ENCODE results near the gene GALNT10. TPM values are rescaled to one million over a fixed set of nuclear protein-coding genes. Genes with fewer than 3 reads are reported as not detected.

GALNT10 gene
- total and polyA plus RNA-seq, 2 of the 4 experiments (the other 2 are of a cell fraction): 46.2 to 67.0 TPM

- Histone ChIP-seq H3K18ac (ENCODE audit: low read depth, low read length) (no peak overlapping the region), H4K91ac (ENCODE audit: insufficient read depth, low read depth, low read length) (no peak overlapping the region), H3K56ac (ENCODE audit: extremely low read depth, insufficient read depth, low read length) (no peak overlapping the region), H4K20me1 (ENCODE audit: insufficient read depth, low read length) (no peaks in the 10 kb centered on the region), H3K79me1 (ENCODE audit: low read depth in 1 of 2, low read length in 2 of 2) (peaks cover 7 to 14% of the 10 kb centered on the region in 2 experiments; a peak in 2 of 4 replicates), H2BK120ac (ENCODE audit: low read depth, low read length) (no peak overlapping the region), H2AK9ac (replicated peaks; ENCODE audit: low read depth, low read length, poor library complexity) (no peak overlapping the region), H3K27ac (ENCODE audit: insufficient read depth, low read length) (no peak overlapping the region), H3K4me2 (ENCODE audit: low read depth, low read length) (no peak overlapping the region), H2BK20ac (ENCODE audit: low read depth, low read length) (no peak overlapping the region), H2AK5ac (ENCODE audit: low read depth, low read length) (no peak overlapping the region), H3K23ac (ENCODE audit: low read depth, low read length) (no peak overlapping the region), H3K9me1 (ENCODE audit: insufficient read depth, low read length) (no peaks in the 10 kb centered on the region; the same call in 1 of the 2 replicates), H3K9ac (ENCODE audit: low read depth, low read length) (no peak overlapping the region), H3K4ac (ENCODE audit: low read depth, low read length) (no peak overlapping the region), H3K9me3 (ENCODE audit: control insufficient read depth, insufficient read depth, low read length) (no peaks in the 10 kb centered on the region), H2BK15ac (ENCODE audit: low read depth, low read length) (no peak overlapping the region), H3K4me1 (ENCODE audit: control insufficient read depth, insufficient read depth, low read length) (peaks cover 4% of the 10 kb centered on the region), H2AFZ (replicated peaks; ENCODE audit: low read length, poor library complexity) (no peak overlapping the region), H3K36me3 (ENCODE audit: control insufficient read depth, insufficient read depth, low read length) (no peaks in the 10 kb centered on the region; the same call in 1 of the 2 replicates), H4K5ac (ENCODE audit: low read depth, low read length) (no peak overlapping the region), H3K14ac (replicated peaks; ENCODE audit: low read depth, low read length) (no peak overlapping the region), H3K27me3 (ENCODE audit: control insufficient read depth, insufficient read depth, low read length) (no peaks in the 10 kb centered on the region), H3K4me3 (ENCODE audit: insufficient read depth, low read depth, low read length) (no peak overlapping the region), H4K8ac (ENCODE audit: low read depth in 2 of 2, low read length in 2 of 2) (no peak overlapping the region), H2BK5ac (ENCODE audit: low read depth, low read length, poor library complexity, severe bottlenecking) (no peak overlapping the region)
- TF ChIP-seq RAD21 (IDR thresholded peaks at IDR 0.05; ENCODE audit: low read length): no peak
- ChIA-PET CTCF (interaction anchor here (0.6 kb wide), 1 partner anchor 87 kb away, joined by 3 read pairs; no protein-coding TSS in a partner anchor), POLR2A (ENCODE audit: unreplicated experiment) (no interaction called here)
- in situ Hi-C loops (cut with MboI; ENCODE audit: low sequenced_read_pairs): no loop called here
- no CpG with 5 or more reads among the region's 5 CpGs for WGBS, 2 experiments (ENCODE audit: extremely low coverage in 2 of 2, insufficient read length in 1 of 2)
- DNase-seq (no peak), ATAC-seq (ENCODE audit: low read depth) (no peak)
- intact Hi-C loops (cut with micrococcal nuclease): no loop called here
- no TSS peak for BruUV-seq (replicated peaks)
- dilution Hi-C loops (cut with HindIII; ENCODE audit: low sequenced_read_pairs, unreplicated experiment): no loop called here
These were observed 154.9 kb downstream of the GALNT10 start for GRCh38 chr5:154345255-154345952.

All from IMR-90 (cell line).